ENCODE results near the gene TMEM232.

The TMEM232 gene

GRCh38 chr5:110572729-110573128 is 153.7 kb downstream of the TMEM232 start:
- no peak for DNase-seq (ENCODE audit: low spot score)
- TF ChIP-seq CTCF (IDR thresholded peaks at IDR 0.05; ENCODE audit: extremely low read depth, missing control alignments) = no peak

- DNase-seq (ENCODE audit: low spot score) = no peak
- TF ChIP-seq CTCF (IDR thresholded peaks at IDR 0.05; ENCODE audit: extremely low read depth, missing control alignments) = no peak
These were observed 164.3 kb downstream of the TMEM232 start for GRCh38 chr5:110562191-110562590.

- no peak for TF ChIP-seq CTCF (IDR thresholded peaks at IDR 0.05; ENCODE audit: extremely low read depth, missing control alignments)
- no peak for DNase-seq (ENCODE audit: low spot score)
These were observed 165.0 kb downstream of the TMEM232 start for GRCh38 chr5:110561510-110561909.

GRCh38 chr5:110549301-110549700 is 177.2 kb downstream of the TMEM232 start:
- DNase-seq (ENCODE audit: low spot score) = no peak
- no peak for TF ChIP-seq CTCF (IDR thresholded peaks at IDR 0.05; ENCODE audit: extremely low read depth, missing control alignments)

GRCh38 chr5:110548171-110548570 is 178.3 kb downstream of the TMEM232 start:
- no peak for TF ChIP-seq CTCF (IDR thresholded peaks at IDR 0.05; ENCODE audit: extremely low read depth, missing control alignments)
- DNase-seq (ENCODE audit: low spot score) = no peak

GRCh38 chr5:110547495-110547894 is 179.0 kb downstream of the TMEM232 start:
- TF ChIP-seq CTCF (IDR thresholded peaks at IDR 0.05; ENCODE audit: extremely low read depth, missing control alignments) = no peak
- DNase-seq (ENCODE audit: low spot score) = no peak

- no peak for DNase-seq (ENCODE audit: low spot score)
- TF ChIP-seq CTCF (IDR thresholded peaks at IDR 0.05; ENCODE audit: extremely low read depth, missing control alignments) = no peak
These were observed 180.8 kb downstream of the TMEM232 start for GRCh38 chr5:110545716-110546115.
